ENCODE data around the gene ZDHHC14. TPM values are rescaled to one million over a fixed set of nuclear protein-coding genes. Genes with fewer than 3 reads are reported as not detected.
A peak's percentile ranks its signal among the peaks of the same experiment; 100 is the strongest.

The ZDHHC14 gene
- total and polyA plus RNA-seq, 2 of the 8 experiments (the other 6 are each of a cell fraction or from before 2014, with no cell fraction given), result 2.9 to 5.3 TPM

DNA sequence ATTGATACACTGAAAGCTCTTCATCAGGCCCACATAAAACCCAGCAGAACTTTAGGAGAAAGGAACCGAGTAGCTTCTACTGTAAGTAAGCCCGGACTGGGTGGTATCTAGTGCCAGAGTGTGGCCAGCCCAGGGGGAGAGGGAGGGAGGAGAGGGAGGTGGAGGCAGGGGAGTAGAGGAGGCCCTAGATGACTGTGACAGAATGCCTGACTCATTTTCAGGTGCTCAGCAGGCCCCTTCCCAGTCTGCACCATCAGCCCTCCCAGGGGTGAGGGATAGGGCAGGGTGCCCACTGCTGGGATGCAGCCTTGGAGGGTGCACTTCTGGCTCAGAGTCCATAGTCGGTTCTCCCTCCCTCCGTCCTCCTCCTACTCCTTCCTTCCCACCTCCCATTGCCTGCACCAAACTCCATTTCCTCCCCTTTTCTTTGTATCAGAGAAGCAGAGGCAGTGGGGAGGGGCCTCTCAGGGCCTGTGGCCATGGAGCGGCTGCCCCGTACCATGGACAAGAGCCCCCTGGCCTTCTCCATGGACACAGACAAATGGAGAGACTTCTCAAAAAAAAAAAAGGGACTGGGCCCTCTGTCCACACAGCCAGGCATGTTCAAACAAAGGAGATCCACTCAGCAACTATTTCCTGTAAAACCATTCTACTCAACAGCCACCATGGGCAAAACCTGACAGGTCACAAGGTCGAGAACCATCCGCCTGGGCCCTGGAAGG, 257.1 kb downstream of the ZDHHC14 start:
- Histone ChIP-seq H3K18ac (ENCODE audit: extremely low read depth, low read length) (peak overlapping the region; percentile 16; the same call in 1 of the 2 replicates), H3K4me1 (replicated peaks in 1 of 4; ENCODE audit: control insufficient read depth in 3 of 4, insufficient read depth in 4 of 4, low read length in 3 of 4) (peaks cover 0 to 3% (median 0%) of the 10 kb centered on the region in 4 experiments; a peak in 2 of 7 replicates), H2BK5ac (ENCODE audit: low read depth, low read length) (no peak overlapping the region), H3K4ac (replicated peaks; ENCODE audit: insufficient read length, low read depth, low read length) (no peak overlapping the region), H3K4me3 (ENCODE audit: extremely low read depth in 1 of 4, insufficient read depth in 2 of 4, low read depth in 3 of 4, low read length in 4 of 4) (no peak overlapping the region), H4K5ac (ENCODE audit: insufficient read length, low read depth, low read length) (no peak overlapping the region), H3K4me2 (ENCODE audit: insufficient read depth in 1 of 2, low read depth in 2 of 2, low read length in 2 of 2) (no peak overlapping the region), H2AK5ac (ENCODE audit: low read depth, low read length) (no peak overlapping the region), H3K56ac (replicated peaks; ENCODE audit: insufficient read length, low read depth, low read length) (no peak overlapping the region), H4K8ac (ENCODE audit: extremely low read depth, insufficient read depth, low read length) (no peak overlapping the region), H4K91ac (replicated peaks; ENCODE audit: insufficient read length, low read length) (no peak overlapping the region), H3K36me3 (ENCODE audit: control insufficient read depth in 2 of 4, insufficient read depth in 4 of 4, low read length in 3 of 4) (no peaks in the 10 kb centered on the region), H2BK20ac (ENCODE audit: low read length) (no peak overlapping the region), H2BK120ac (replicated peaks; ENCODE audit: low read depth, low read length) (no peak overlapping the region), H3K23me2 (ENCODE audit: low read depth, low read length) (no peaks in the 10 kb centered on the region), H3K79me1 (ENCODE audit: low read depth, low read length) (no peaks in the 10 kb centered on the region), H3K23ac (ENCODE audit: insufficient read length) (no peak overlapping the region), H3K9me3 (ENCODE audit: insufficient read depth in 2 of 2, low read depth in 1 of 2, low read length in 1 of 2) (no peaks in the 10 kb centered on the region), H4K20me1 (replicated peaks in 1 of 2; ENCODE audit: control insufficient read depth in 1 of 2, insufficient read depth in 2 of 2, low read length in 2 of 2) (no peaks in the 10 kb centered on the region), H2AFZ (ENCODE audit: low read length) (no peak overlapping the region), H3K27me3 (replicated peaks in 1 of 4; ENCODE audit: control insufficient read depth in 3 of 4, extremely low read depth in 1 of 4, insufficient read depth in 3 of 4, low read length in 3 of 4) (no peaks in the 10 kb centered on the region), H3K9ac (replicated peaks in 1 of 4; ENCODE audit: extremely low read depth in 1 of 4, low read depth in 3 of 4, low read length in 3 of 4) (no peak overlapping the region), H2BK12ac (ENCODE audit: low read depth, low read length) (no peak overlapping the region), H3K27ac (ENCODE audit: low read depth, low read length) (no peak overlapping the region), H3K79me2 (ENCODE audit: control insufficient read depth in 1 of 2, insufficient read depth in 2 of 2, low read length in 2 of 2) (no peaks in the 10 kb centered on the region), H3K14ac (ENCODE audit: insufficient read length) (no peak overlapping the region), H2BK15ac (ENCODE audit: low read length) (0 out of 2 replicates have a peak overlapping the region, but pooled peaks have one; percentile 23)
- no peak for DNase-seq (ENCODE audit: low read depth in 1 of 2, low spot score in 2 of 2)
- TF ChIP-seq RBBP5 (IDR thresholded peaks at IDR 0.05; ENCODE audit: borderline replicate concordance, low read depth, low read length), result no peak
- TF ChIP-seq USF2 (IDR thresholded peaks at IDR 0.05; ENCODE audit: low read length), result no peak
- TF ChIP-seq TAF7 (optimal IDR thresholded peaks at IDR 0.05; ENCODE audit: borderline replicate concordance, low read depth, low read length), result no peak
- no peak for TF ChIP-seq RAD21 (IDR thresholded peaks at IDR 0.05 in 1 of 2, conservative IDR thresholded peaks at IDR 0.05 in 1 of 2; ENCODE audit: low read depth in 2 of 2, low read length in 2 of 2)
- POLR2A ChIA-PET (ENCODE audit: partially characterized antibody), result no interaction called here
- CTCF ChIA-PET (ENCODE audit: partially characterized antibody), result interaction anchor here (0.6 to 1.5 kb wide), 2 partner anchors 8 to 295 kb away, joined by 3 to 4 read pairs; no protein-coding TSS in a partner anchor
- no peak for FAIRE-seq
- 89% methylated on average over 8 of the region's 8 CpGs; no CpG with 5 or more reads in 1 of the 2 experiments for WGBS, 2 experiments (ENCODE audit: extremely low coverage in 1 of 2, insufficient coverage in 1 of 2, insufficient read length in 1 of 2, insufficient replicate concordance in 2 of 2, low coverage in 1 of 2, low lambda C conversion rate in 2 of 2, missing lambda C conversion rate in 1 of 2)
